B cell (primary cell): ENCODE measurements around the gene ASTN2.

Experiments used
- CTCF ChIP-seq: fragments of 200-600 bp; IDR thresholded peaks from one replicate; pipeline ENCODE4 v1.8.0; 2022; ENCODE audit warnings: antibody characterized with exemption, mild to moderate bottlenecking
- EZH2 ChIP-seq: IDR thresholded peaks from 2 replicates; pipeline ENCODE4 v1.6.1; 2012; ENCODE audit warnings: borderline replicate concordance, low read depth, mild to moderate bottlenecking, moderate library complexity, low read length; ENCODE audit not compliant: insufficient read depth, poor library complexity, severe bottlenecking

- TF ChIP-seq CTCF (no peak), EZH2 (no peak)
These were observed 298.8 kb downstream of the ASTN2 start for GRCh38 chr9:117116084-117116483.
